Gastrocnemius medialis (tissue), 4 donors: ENCODE measurements around the gene CCM2L. TPM values are rescaled to one million over a fixed set of nuclear protein-coding genes. Genes with fewer than 3 reads are reported as not detected.
A peak's percentile ranks its signal among the peaks of the same experiment; 100 is the strongest.
"Not testable (repeated sequence)": the region's sequence is repeated elsewhere in the genome, so short reads cannot be mapped to it uniquely, and the experiment has no call there.

Source experiments
- ATAC-seq, 2 donors: fragments of 150-250 bp; one replicate each; pipeline ENCODE4 v1.9.1; 2016
- DNase-seq, 2 donors: peaks; one replicate each; pipeline ENCODE4 v3.0.0-alpha.2; 2019
- H3K27ac ChIP-seq, 4 donors: fragments of 200-600 bp; sonication (generic); 1 replicate in 1 of 4; 2 replicates in 3 of 4; pipeline ENCODE4 v1.5.1; 2016 to 2018; ENCODE audit warnings: mild to moderate bottlenecking in 2 of 4, moderate library complexity in 1 of 4
- H3K27me3 ChIP-seq, 3 donors: fragments of 200-600 bp; sonication (generic) in 2 of 3; 1 replicate in 1 of 3; 2 replicates in 2 of 3; pipeline versions ENCODE4 v1.5.1 to v1.6.0; 2016 to 2019; ENCODE audit warnings: mild to moderate bottlenecking in 1 of 3, moderate library complexity in 1 of 3
- H3K36me3 ChIP-seq, 2 donors: fragments of 200-600 bp; sonication (generic) in 1 of 2; one replicate each; pipeline ENCODE4 v1.5.1; 2017 to 2018
- H3K4me1 ChIP-seq, 2 donors: fragments of 200-600 bp; sonication (generic) in 1 of 2; one replicate each; pipeline ENCODE4 v1.5.1; 2016 to 2017; ENCODE audit warnings: mild to moderate bottlenecking in 2 of 2
- H3K4me3 ChIP-seq, 4 donors: fragments of 200-600 bp; sonication (generic) in 3 of 4; 1 replicate in 1 of 4; 2 replicates in 3 of 4; pipeline ENCODE4 v1.5.1; 2016 to 2019; ENCODE audit warnings: mild to moderate bottlenecking in 2 of 4
- H3K9me3 ChIP-seq, 3 donors: fragments of 200-600 bp; sonication (generic) in 2 of 3; 1 replicate in 1 of 3; 2 replicates in 2 of 3; pipeline ENCODE4 v1.5.1; 2016 to 2019
- CTCF ChIP-seq, 5 experiments: fragments of 450-650 bp in 3 of 5; fragments of 200-600 bp in 2 of 5; sonication (generic) in 2 of 5; IDR thresholded peaks in 4 of 5; conservative IDR thresholded peaks in 1 of 5; 1 replicate in 4 of 5; 2 replicates in 1 of 5; pipeline ENCODE4 v1.5.1; 2016 to 2019; ENCODE audit warnings: antibody characterized with exemption in 5 of 5, mild to moderate bottlenecking in 3 of 5, moderate library complexity in 3 of 5
- POLR2A ChIP-seq, 2 donors: fragments of 450-650 bp; IDR thresholded peaks; one replicate each; pipeline ENCODE4 v1.6.1; 2017; ENCODE audit warnings: antibody characterized with exemption in 2 of 2, mild to moderate bottlenecking in 2 of 2, moderate library complexity in 2 of 2
- in situ Hi-C, 4 donors: fragments of 200-750 bp; cut with MboI; loops; one replicate each; pipeline versions ENCODE4 v1.15.0 to v1.8.0; 2017; ENCODE audit warnings: low sequenced_read_pairs in 4 of 4
- intact Hi-C: fragments of 100-400 bp; cut with DNase I; formaldehyde crosslinking; loops from one replicate; pipeline ENCODE4 v1.15.1; 2023; ENCODE audit warnings: low total_unique reads
- total RNA-seq, 4 donors: library from RNA; depleted of rRNA; stranded (reverse); fragments of >200 nt; gene quantifications; one replicate each; pipeline versions ENCODE4 v1.1.0 to v1.2.3, GENCODE V29; 2016

The CCM2L gene
- total RNA-seq, 4 donors from 2014 or later = 2.2 to 5.8 (median 3.2) TPM

GRCh38 chr20:32031007-32031958 is 21.0 kb downstream of the CCM2L start:
- in situ Hi-C loops (loop anchor here in 2 of 4 donors (10.0 kb wide), 2 partner anchors 176 to 206 kb away; no protein-coding TSS in a partner anchor), intact Hi-C loops (loop anchor here (1.0 to 5.0 kb wide), 4 partner anchors 61 to 207 kb away; partner anchors contain the start of gene PDRG1)
- peak; percentile 71 to 80 for ATAC-seq
- Histone ChIP-seq H3K4me3 (peak overlapping the region; percentile 25 to 43 (median 35)), H3K9me3 (no peaks in the 10 kb centered on the region), H3K27ac (no peak overlapping the region), H3K36me3 (no peaks in the 10 kb centered on the region), H3K4me1 (peaks cover 0 to 3% of the 10 kb centered on the region in 2 donors), H3K27me3 (peaks cover 8 to 12% (median 12%) of the 10 kb centered on the region in 3 donors)
- peak; percentile 40 to 56 for DNase-seq
- TF ChIP-seq POLR2A (IDR thresholded peaks at IDR 0.05) (no peak), CTCF (IDR thresholded peaks at IDR 0.05 in 4 of 5, conservative IDR thresholded peaks at IDR 0.05 in 1 of 5) (peak; percentile 79 to 89 (median 88))

GRCh38 chr20:32033316-32033715 is 23.1 kb downstream of the CCM2L start:
- peaks cover 12 to 18% (median 16%) of the 10 kb centered on the region in 3 donors for H3K27me3 ChIP-seq
- no peaks in the 10 kb centered on the region for H3K36me3 ChIP-seq
- no peak overlapping the region for H3K4me3 ChIP-seq
- TF ChIP-seq POLR2A (IDR thresholded peaks at IDR 0.05) (no peak), CTCF (IDR thresholded peaks at IDR 0.05 in 4 of 5, conservative IDR thresholded peaks at IDR 0.05 in 1 of 5) (no peak)
- ATAC-seq (no peak), DNase-seq (no peak)
- H3K4me1 ChIP-seq = peaks cover 0 to 3% of the 10 kb centered on the region in 2 donors
- H3K27ac ChIP-seq = no peak overlapping the region
- in situ Hi-C loops (loop anchor here in 2 of 4 donors (10.0 kb wide), 2 partner anchors 179 to 209 kb away; no protein-coding TSS in a partner anchor), intact Hi-C loops (loop anchor here (5.0 kb wide), 2 partner anchors 59 to 181 kb away; no protein-coding TSS in a partner anchor)
- H3K9me3 ChIP-seq = no peaks in the 10 kb centered on the region

GRCh38 chr20:32033721-32034120 is 23.5 kb downstream of the CCM2L start:
- intact Hi-C loops = loop anchor here (5.0 kb wide), 2 partner anchors 59 to 181 kb away; no protein-coding TSS in a partner anchor
- in situ Hi-C loops = loop anchor here in 2 of 4 donors (10.0 kb wide), 2 partner anchors 179 to 209 kb away; no protein-coding TSS in a partner anchor
- not testable (repeated sequence) for DNase-seq, ATAC-seq, H3K4me1 ChIP-seq, H3K9me3 ChIP-seq, H3K27ac ChIP-seq, H3K4me3 ChIP-seq, H3K36me3 ChIP-seq
- peaks cover 12 to 18% (median 16%) of the 10 kb centered on the region in 3 donors for H3K27me3 ChIP-seq

GRCh38 chr20:32034581-32035425 is 24.6 kb downstream of the CCM2L start:
- peaks cover 12 to 18% (median 16%) of the 10 kb centered on the region in 3 donors for H3K27me3 ChIP-seq
- no peaks in the 10 kb centered on the region for H3K36me3 ChIP-seq
- H3K9me3 ChIP-seq = no peaks in the 10 kb centered on the region
- no peak for ATAC-seq
- intact Hi-C loops = loop anchor here (5.0 kb wide), 2 partner anchors 57 to 183 kb away; no protein-coding TSS in a partner anchor
- no peak for DNase-seq
- no peak overlapping the region for H3K27ac ChIP-seq
- H3K4me3 ChIP-seq = no peak overlapping the region
- in situ Hi-C loops = loop anchor here in 2 of 4 donors (10.0 kb wide), 2 partner anchors 180 to 210 kb away; no protein-coding TSS in a partner anchor
- no peak for TF ChIP-seq CTCF (IDR thresholded peaks at IDR 0.05 in 4 of 5, conservative IDR thresholded peaks at IDR 0.05 in 1 of 5)
- no peak for TF ChIP-seq POLR2A (IDR thresholded peaks at IDR 0.05)
- peaks cover 0 to 3% of the 10 kb centered on the region in 2 donors for H3K4me1 ChIP-seq
